Pancreas (tissue), 10 donors: ENCODE results near the gene FANCM. TPM values are rescaled to one million over a fixed set of nuclear protein-coding genes. Genes with fewer than 3 reads are reported as not detected.

Experiments
- ATAC-seq, 4 donors: fragments of 200-7000 bp; cut with Tn5 transposase; one replicate each; pipeline versions ENCODE4 v1.8.0 to v1.9.1; 2020; ENCODE audit warnings: mild to moderate bottlenecking in 4 of 4, moderate library complexity in 4 of 4
- DNase-seq, 6 donors: peaks; one replicate each; pipeline ENCODE4 v3.0.0-alpha.2; 2020
- FAIRE-seq: peaks from 2 replicates; lab custom pipeline; 2012; peaks lifted over from hg19 to GRCh38; lab: Jason Lieb, UNC
- H3K27ac ChIP-seq, 4 donors: fragments of 200-600 bp; sonication (generic); 1 replicate in 3 of 4; 2 replicates in 1 of 4; pipeline versions ENCODE4 v1.5.0 to v1.8.0; 2020
- H3K27me3 ChIP-seq, 4 donors: fragments of 200-600 bp; one replicate each; pipeline ENCODE4 v1.8.0; 2021
- H3K36me3 ChIP-seq, 3 donors: fragments of 200-600 bp; sonication (generic) in 1 of 3; one replicate each; pipeline versions ENCODE4 v1.5.0 to v1.8.0; 2020 to 2021
- H3K4me1 ChIP-seq, 3 donors: fragments of 200-600 bp; one replicate each; pipeline ENCODE4 v1.8.0; 2021
- H3K4me3 ChIP-seq, 4 donors: fragments of 200-600 bp; sonication (generic) in 2 of 4; one replicate each; pipeline versions ENCODE4 v1.5.0 to v1.8.0; 2020 to 2021
- H3K9me3 ChIP-seq, 4 donors: fragments of 200-600 bp; one replicate each; pipeline ENCODE4 v1.8.0; 2021
- WGBS, 2 donors: extraction: QIAGEN DNeasy Blood & Tissue Kit; methylation state at CpG; one replicate each; pipeline ENCODE4 v1.1.7; 2013; 5-methylcytosine and 5-hydroxymethylcytosine counted together
- intact Hi-C, 3 donors: fragments of 100-400 bp; cut with DNase I; formaldehyde crosslinking; loops; one replicate each; pipeline versions ENCODE4 v1.11.1 to v1.14.2; 2022
- polyA plus RNA-seq, 2 donors: library from polyadenylated mRNA; stranded (reverse); fragments of 200-250 nt; gene quantifications; one replicate each; pipeline ENCODE4 v1.2.3, GENCODE V29; 2013
- total RNA-seq, 6 donors: library from RNA; stranded (reverse); fragmentation: NEBNext Ultra II Directional in 4 of 6; extraction: Animal tissue kit (Norgen Biotek cat#: 25700) in 4 of 6; gene quantifications; one replicate each; pipeline versions ENCODE4 v1.2.1 to v1.2.4, GENCODE V29; 2021 to 2023
- TF ChIP-seq, protein P1 (sequence below), 4 donors: fragments of 200-600 bp; sonication (generic) in 3 of 4; IDR thresholded peaks; one replicate each; pipeline versions ENCODE4 v1.5.0 to v1.8.0; 2021; ENCODE audit warnings: antibody characterized with exemption in 4 of 4
- donor health status: healthy with polysubstance abuse.
- donor health status: DM: no; HTN: no; CAD: no; lungs with moderate emphysema.
- donor health status: DM: no; HTN: no; CAD: no.
- donor health status: control.
- donor health status: control.
- donor health status: Bipolar disorder and iron deficiency.
- donor health status: DM: yes; HTN: yes; CAD: no.
- donor health status: DM: no; HTN: no; CAD: no.
- donor health status: DM: no; HTN: no; CAD: no.
- donor health status: DM: yes; HTN: yes; CAD: no.

Gene FANCM
- total and polyA plus RNA-seq, 8 donors: 1.7 to 3.8 (median 1.9) TPM

- no peak overlapping the region for H3K4me3 ChIP-seq
- peaks cover 0 to 22% (median 7%) of the 10 kb centered on the region in 3 donors for H3K36me3 ChIP-seq
- ATAC-seq: no peak
- 86 to 87% methylated on average over 4 of the region's 4 CpGs for WGBS, 2 donors
- intact Hi-C loops: no loop called here
- no peaks in the 10 kb centered on the region for H3K9me3 ChIP-seq
- no peak overlapping the region for H3K27ac ChIP-seq
- H3K27me3 ChIP-seq: no peaks in the 10 kb centered on the region
- no peak for FAIRE-seq
- TF ChIP-seq, protein P1, sequence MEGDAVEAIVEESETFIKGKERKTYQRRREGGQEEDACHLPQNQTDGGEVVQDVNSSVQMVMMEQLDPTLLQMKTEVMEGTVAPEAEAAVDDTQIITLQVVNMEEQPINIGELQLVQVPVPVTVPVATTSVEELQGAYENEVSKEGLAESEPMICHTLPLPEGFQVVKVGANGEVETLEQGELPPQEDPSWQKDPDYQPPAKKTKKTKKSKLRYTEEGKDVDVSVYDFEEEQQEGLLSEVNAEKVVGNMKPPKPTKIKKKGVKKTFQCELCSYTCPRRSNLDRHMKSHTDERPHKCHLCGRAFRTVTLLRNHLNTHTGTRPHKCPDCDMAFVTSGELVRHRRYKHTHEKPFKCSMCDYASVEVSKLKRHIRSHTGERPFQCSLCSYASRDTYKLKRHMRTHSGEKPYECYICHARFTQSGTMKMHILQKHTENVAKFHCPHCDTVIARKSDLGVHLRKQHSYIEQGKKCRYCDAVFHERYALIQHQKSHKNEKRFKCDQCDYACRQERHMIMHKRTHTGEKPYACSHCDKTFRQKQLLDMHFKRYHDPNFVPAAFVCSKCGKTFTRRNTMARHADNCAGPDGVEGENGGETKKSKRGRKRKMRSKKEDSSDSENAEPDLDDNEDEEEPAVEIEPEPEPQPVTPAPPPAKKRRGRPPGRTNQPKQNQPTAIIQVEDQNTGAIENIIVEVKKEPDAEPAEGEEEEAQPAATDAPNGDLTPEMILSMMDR (IDR thresholded peaks at IDR 0.05): no peak
- peaks cover 0 to 12% (median 0%) of the 10 kb centered on the region in 3 donors for H3K4me1 ChIP-seq
- DNase-seq: no peak
These were observed 39.5 kb upstream of the FANCM start for GRCh38 chr14:45096218-45096617.

DNA sequence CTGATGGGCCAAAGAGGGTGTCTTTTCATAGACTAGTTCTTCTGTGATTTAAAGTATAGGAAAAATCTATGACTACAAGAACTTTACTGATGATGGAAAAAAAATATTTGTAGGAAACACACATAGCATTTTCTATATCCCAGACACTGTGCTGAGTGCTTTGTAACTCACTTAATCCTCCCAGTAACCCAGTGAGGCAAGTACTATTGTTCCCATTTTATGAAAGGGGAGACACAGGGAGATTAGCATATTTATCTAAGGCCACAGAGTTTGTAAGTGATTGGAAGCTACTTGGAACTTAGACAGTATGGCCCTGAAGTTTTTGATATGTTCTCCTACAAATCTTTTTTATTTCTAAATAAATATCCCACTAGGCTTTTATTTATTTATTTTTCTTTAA, 31.9 kb upstream of the FANCM start:
- Histone ChIP-seq H3K4me3 (no peak overlapping the region), H3K9me3 (no peaks in the 10 kb centered on the region), H3K27me3 (no peaks in the 10 kb centered on the region), H3K36me3 (peaks cover 0 to 18% (median 10%) of the 10 kb centered on the region in 3 donors), H3K27ac (no peak overlapping the region), H3K4me1 (no peaks in the 10 kb centered on the region)
- FAIRE-seq (no peak), DNase-seq (no peak), ATAC-seq (no peak)
- TF ChIP-seq, protein P1 (IDR thresholded peaks at IDR 0.05): no peak
- intact Hi-C loops: no loop called here

GRCh38 chr14:45104561-45104960, 31.2 kb upstream of the FANCM start:
- no peak for FAIRE-seq
- H3K9me3 ChIP-seq: no peaks in the 10 kb centered on the region
- no peaks in the 10 kb centered on the region for H3K27me3 ChIP-seq
- DNase-seq: no peak
- ATAC-seq: no peak
- H3K36me3 ChIP-seq: peaks cover 0 to 21% (median 10%) of the 10 kb centered on the region in 3 donors
- H3K4me1 ChIP-seq: no peaks in the 10 kb centered on the region
- WGBS, 2 donors: 95 to 100% methylated on average over 1 of the region's 1 CpG
- no peak overlapping the region for H3K27ac ChIP-seq
- TF ChIP-seq, protein P1 (IDR thresholded peaks at IDR 0.05): no peak
- intact Hi-C loops: no loop called here
- no peak overlapping the region for H3K4me3 ChIP-seq

DNA sequence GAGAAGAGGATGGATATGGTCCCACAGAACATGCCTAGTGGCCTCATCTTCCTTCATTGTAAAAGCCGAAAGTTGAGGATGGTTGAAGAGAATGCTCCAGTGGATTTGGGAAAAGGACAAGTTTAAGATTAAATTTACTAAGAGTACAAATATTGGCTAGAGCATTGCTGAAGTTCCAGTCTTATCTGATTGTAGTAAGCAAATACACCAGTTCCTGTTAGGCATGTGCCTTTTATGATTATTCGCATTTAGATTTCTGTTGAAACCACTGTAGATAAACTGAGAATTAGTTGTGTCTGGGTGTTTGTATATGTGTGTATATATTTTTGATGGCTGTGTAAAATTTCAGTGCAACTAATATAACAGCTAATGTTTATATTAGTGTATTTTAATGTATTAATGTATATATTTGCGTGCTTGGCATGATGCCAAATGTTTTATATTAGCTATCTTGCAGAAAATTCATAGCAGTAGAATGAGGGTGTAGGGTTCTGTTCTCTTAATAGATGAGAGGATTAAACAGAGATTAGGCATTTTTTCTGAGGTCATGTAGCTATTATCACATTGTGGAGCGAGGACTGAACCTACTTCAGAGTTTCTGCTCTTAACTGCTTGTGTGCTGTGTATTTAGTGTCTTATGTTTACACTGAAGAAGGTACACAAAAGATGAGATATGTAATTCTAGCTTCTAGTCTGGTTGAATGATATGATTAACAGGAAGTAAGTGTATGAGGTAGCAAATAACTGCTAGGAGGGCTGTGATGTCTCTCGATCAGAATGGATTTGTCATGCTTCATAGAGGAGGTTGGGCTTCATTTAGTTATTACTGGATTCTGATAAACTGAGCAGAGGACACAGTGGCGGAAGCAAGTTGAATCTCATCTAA, 22.6 kb upstream of the FANCM start:
- Histone ChIP-seq H3K4me1 (peaks cover 8 to 12% (median 8%) of the 10 kb centered on the region in 3 donors), H3K4me3 (no peak overlapping the region), H3K36me3 (peaks cover 0 to 44% (median 12%) of the 10 kb centered on the region in 3 donors), H3K27me3 (no peaks in the 10 kb centered on the region), H3K27ac (no peak overlapping the region), H3K9me3 (no peaks in the 10 kb centered on the region)
- intact Hi-C loops: no loop called here
- FAIRE-seq: no peak
- no peak for DNase-seq
- TF ChIP-seq, protein P1 (IDR thresholded peaks at IDR 0.05): no peak
- ATAC-seq: peak; percentile 46 to 75 (median 65)
- WGBS, 2 donors: 51 to 54% methylated on average over 6 of the region's 6 CpGs

- FAIRE-seq (no peak), DNase-seq (no peak), ATAC-seq (no peak)
- WGBS, 2 donors: 61 to 78% methylated on average over 3 of the region's 3 CpGs
- no peak overlapping the region for H3K27ac ChIP-seq
- H3K9me3 ChIP-seq: no peaks in the 10 kb centered on the region
- intact Hi-C loops: no loop called here
- H3K36me3 ChIP-seq: peaks cover 0 to 40% (median 15%) of the 10 kb centered on the region in 3 donors
- H3K27me3 ChIP-seq: no peaks in the 10 kb centered on the region
- H3K4me3 ChIP-seq: no peak overlapping the region
- TF ChIP-seq, protein P1 (IDR thresholded peaks at IDR 0.05): no peak
- peaks cover 8 to 12% (median 8%) of the 10 kb centered on the region in 3 donors for H3K4me1 ChIP-seq
These were observed 21.4 kb upstream of the FANCM start for GRCh38 chr14:45114327-45114726.
